B cell (primary cell): ENCODE results near the gene TECTA. TPM values are rescaled to one million over a fixed set of nuclear protein-coding genes. Genes with fewer than 3 reads are reported as not detected.

Source experiments
- ATAC-seq: fragments of 200-7000 bp; cut with Tn5 transposase; one replicate; pipeline ENCODE4 v1.10.0; 2021; ENCODE audit warnings: low read depth, mild to moderate bottlenecking, moderate number of reproducible peaks, moderate library complexity
- CTCF ChIA-PET: fragments of 350-600 bp; sonication (Branson Sonifier 250); formaldehyde crosslinking; loops from one replicate; lab custom pipeline; 2021; ENCODE audit warnings: antibody characterized with exemption, inconsistent platforms; lab: Charles Lee
- POLR2A ChIA-PET: fragments of 350-600 bp; sonication (Branson Sonifier 250); formaldehyde crosslinking; loops from one replicate; lab custom pipeline; 2021; ENCODE audit warnings: antibody characterized with exemption; lab: Charles Lee
- DNase-seq: peaks from one replicate; pipeline ENCODE4 v3.0.0; 2013
- H2AFZ ChIP-seq: 2 replicates; pipeline ENCODE4 v1.6.1; 2012; ENCODE audit warnings: mild to moderate bottlenecking, low read depth, low read length; ENCODE audit not compliant: insufficient read depth, poor library complexity, severe bottlenecking
- H3K27ac ChIP-seq, 2 donors: 1 replicate in 1 of 2; 2 replicates in 1 of 2; pipeline ENCODE4 v1.5.1; 2012 to 2013; ENCODE audit warnings: low read length in 2 of 2, mild to moderate bottlenecking in 2 of 2, moderate library complexity in 1 of 2
- H3K27me3 ChIP-seq, 4 experiments: fragments of 200-600 bp in 1 of 4; sonication (generic) in 1 of 4; replicated peaks in 1 of 4; 1 replicate in 2 of 4; 2 replicates in 2 of 4; pipeline versions ENCODE4 v1.6.1 to v1.7.0; 2013 to 2016; ENCODE audit warnings: low read length in 3 of 4, mild to moderate bottlenecking in 2 of 4, mixed read lengths in 1 of 4, moderate library complexity in 1 of 4; ENCODE audit not compliant: insufficient read depth in 4 of 4, control insufficient read depth in 3 of 4; ENCODE audit errors: control extremely low read depth in 1 of 4
- H3K36me3 ChIP-seq, 2 experiments: replicated peaks in 1 of 2; 1 replicate in 1 of 2; 2 replicates in 1 of 2; pipeline versions ENCODE4 v1.6.1 to v1.7.1; 2013; ENCODE audit warnings: low read length in 1 of 2; ENCODE audit not compliant: insufficient read depth in 2 of 2, control insufficient read depth in 1 of 2; ENCODE audit errors: control extremely low read depth in 1 of 2, extremely low read depth in 1 of 2
- H3K4me1 ChIP-seq, 2 donors: fragments of 200-600 bp in 1 of 2; sonication (generic) in 1 of 2; 1 replicate in 1 of 2; 2 replicates in 1 of 2; pipeline versions ENCODE4 v1.5.1 to v1.6.1; 2013 to 2017; ENCODE audit warnings: low read length in 2 of 2; ENCODE audit not compliant: control insufficient read depth in 2 of 2, insufficient read depth in 2 of 2
- H3K4me2 ChIP-seq: replicated peaks from 2 replicates; pipeline ENCODE3; 2012; ENCODE audit warnings: mild to moderate bottlenecking, low read depth, low read length; ENCODE audit not compliant: poor library complexity, severe bottlenecking
- H3K4me3 ChIP-seq, 5 experiments: fragments of 200-600 bp in 1 of 5; sonication (generic) in 1 of 5; 1 replicate in 3 of 5; 2 replicates in 2 of 5; pipeline versions ENCODE4 v1.5.1 to v1.7.0; 2011 to 2016; ENCODE audit warnings: low read length in 4 of 5, mild to moderate bottlenecking in 4 of 5, low read depth in 2 of 5, control low read depth in 1 of 5, moderate library complexity in 1 of 5; ENCODE audit not compliant: insufficient read depth in 1 of 5; ENCODE audit errors: control extremely low read depth in 1 of 5, extremely low read depth in 1 of 5
- H3K79me2 ChIP-seq: fragments of 200-600 bp; sonication (generic); one replicate; pipeline ENCODE4 v1.6.0; 2016; ENCODE audit warnings: low read length; ENCODE audit not compliant: control insufficient read depth, insufficient read depth
- H3K9ac ChIP-seq: fragments of 200-600 bp; sonication (generic); 2 replicates; pipeline ENCODE4 v1.6.1; 2017; ENCODE audit warnings: mild to moderate bottlenecking, low read length, moderate library complexity
- H3K9me3 ChIP-seq, 3 donors: one replicate each; pipeline versions ENCODE4 v1.6.1 to v1.7.1; 2013; ENCODE audit warnings: low read length in 2 of 3; ENCODE audit not compliant: control insufficient read depth in 2 of 3, insufficient read depth in 1 of 3; ENCODE audit errors: control extremely low read depth in 1 of 3
- H4K20me1 ChIP-seq: 2 replicates; pipeline ENCODE4 v1.6.0; 2012; ENCODE audit warnings: mild to moderate bottlenecking, low read length; ENCODE audit not compliant: insufficient read depth, control insufficient read depth, poor library complexity, severe bottlenecking
- H3K27ac Mint-ChIP-seq: one replicate; pipeline ENCODE4 v1.8.0; 2021; ENCODE audit warnings: mixed read lengths
- H3K27me3 Mint-ChIP-seq: one replicate; pipeline ENCODE4 v1.8.0; 2021; ENCODE audit warnings: mixed read lengths
- H3K4me1 Mint-ChIP-seq: one replicate; pipeline ENCODE4 v1.8.0; 2021; ENCODE audit warnings: mixed read lengths
- H3K4me3 Mint-ChIP-seq: one replicate; pipeline ENCODE4 v1.8.0; 2021; ENCODE audit warnings: mixed read lengths
- H3K9me3 Mint-ChIP-seq: one replicate; pipeline ENCODE4 v1.8.0; 2022; ENCODE audit warnings: mixed read lengths; ENCODE audit not compliant: insufficient read depth
- CTCF ChIP-seq: fragments of 200-600 bp; IDR thresholded peaks from one replicate; pipeline ENCODE4 v1.8.0; 2022; ENCODE audit warnings: antibody characterized with exemption, mild to moderate bottlenecking
- EZH2 ChIP-seq: IDR thresholded peaks from 2 replicates; pipeline ENCODE4 v1.6.1; 2012; ENCODE audit warnings: borderline replicate concordance, low read depth, mild to moderate bottlenecking, moderate library complexity, low read length; ENCODE audit not compliant: insufficient read depth, poor library complexity, severe bottlenecking
- WGBS: methylation state at CpG from one replicate; pipeline ENCODE4 v1.1.5; 2013; ENCODE audit warnings: missing lambda C conversion rate; ENCODE audit not compliant: insufficient coverage; 5-methylcytosine and 5-hydroxymethylcytosine counted together
- intact Hi-C: fragments of 100-400 bp; cut with micrococcal nuclease; formaldehyde crosslinking; loops from one replicate; pipeline ENCODE4 v1.10.0; 2022
- polyA plus RNA-seq: library from polyadenylated mRNA; depleted of rRNA; stranded (reverse); fragments of >200 nt; gene quantifications from 2 replicates; pipeline ENCODE4 v1.2.3, GENCODE V29; 2012
- total RNA-seq, 2 donors: library from RNA; stranded (reverse); fragments of 120-200 nt in 1 of 2; gene quantifications; 1 replicate in 1 of 2; 2 replicates in 1 of 2; pipeline versions ENCODE4 v1.2.3 to v1.2.4, GENCODE V29; 2013 to 2022

Gene TECTA
- total and polyA plus RNA-seq, 2 donors (not counting 1 experiment from before 2014, with no cell fraction given): 0.47 to 0.51 TPM

- Mint-ChIP-seq H3K4me3 (no peak overlapping the region), H3K27me3 (no peaks in the 10 kb centered on the region), H3K4me1 (no peaks in the 10 kb centered on the region), H3K27ac (no peak overlapping the region), H3K9me3 (no peaks in the 10 kb centered on the region)
- no peaks in the 10 kb centered on the region for H3K79me2 ChIP-seq
- no peaks in the 10 kb centered on the region for H3K4me1 ChIP-seq
- H3K4me3 ChIP-seq: no peak overlapping the region
- H3K9me3 ChIP-seq: no peaks in the 10 kb centered on the region
- WGBS: no CpG with 5 or more reads among the region's 2 CpGs
- ATAC-seq (no peak), DNase-seq (no peak)
- H3K36me3 ChIP-seq: peaks cover 0 to 21% of the 10 kb centered on the region in 2 experiments
- ChIA-PET POLR2A (no interaction called here), CTCF (interaction anchor here (1.3 kb wide), 1 partner anchor 9 kb away, joined by 5 read pairs; no protein-coding TSS in a partner anchor)
- H2AFZ ChIP-seq: no peak overlapping the region
- no peak for TF ChIP-seq EZH2
- peak; percentile 55 for TF ChIP-seq CTCF
- no peaks in the 10 kb centered on the region for H3K27me3 ChIP-seq
- H4K20me1 ChIP-seq: no peaks in the 10 kb centered on the region
- intact Hi-C loops: no loop called here
- H3K4me2 ChIP-seq: no peak overlapping the region
- no peak overlapping the region for H3K27ac ChIP-seq
- no peak overlapping the region for H3K9ac ChIP-seq
Observed at GRCh38 chr11:121063728-121064127, 37.3 kb upstream of the TECTA start.

GRCh38 chr11:121066623-121067022, 34.4 kb upstream of the TECTA start:
- Mint-ChIP-seq H3K4me1 (peaks cover 8% of the 10 kb centered on the region), H3K27ac (no peak overlapping the region), H3K4me3 (no peak overlapping the region), H3K9me3 (no peaks in the 10 kb centered on the region), H3K27me3 (no peaks in the 10 kb centered on the region)
- DNase-seq: no peak
- intact Hi-C loops: no loop called here
- Histone ChIP-seq H3K36me3 (peaks cover 6 to 17% of the 10 kb centered on the region in 2 experiments), H3K9me3 (no peaks in the 10 kb centered on the region), H3K9ac (no peak overlapping the region), H3K27me3 (no peaks in the 10 kb centered on the region), H3K4me1 (no peaks in the 10 kb centered on the region), H3K4me2 (no peak overlapping the region), H3K4me3 (no peak overlapping the region), H3K79me2 (no peaks in the 10 kb centered on the region), H4K20me1 (no peaks in the 10 kb centered on the region), H3K27ac (no peak overlapping the region), H2AFZ (no peak overlapping the region)
- TF ChIP-seq CTCF (no peak), EZH2 (no peak)
- POLR2A ChIA-PET: no interaction called here
- CTCF ChIA-PET: no interaction called here
- no peak for ATAC-seq
- 86% methylated on average over 1 of the region's 3 CpGs for WGBS
